Skeletal muscle satellite cell (primary cell): ENCODE data around the gene NEURL1B.

Source experiments
- H3K27me3 ChIP-seq: 2 replicates; pipeline ENCODE4 v1.7.0; 2013; ENCODE audit warnings: low read length; ENCODE audit not compliant: control insufficient read depth, insufficient read depth
- H3K36me3 ChIP-seq: 2 replicates; pipeline ENCODE4 v1.7.0; 2013; ENCODE audit warnings: mild to moderate bottlenecking, control low read depth, low read length; ENCODE audit not compliant: insufficient read depth
- H3K4me1 ChIP-seq: 2 replicates; pipeline ENCODE4 v1.7.0; 2013; ENCODE audit warnings: low read length; ENCODE audit not compliant: control insufficient read depth, insufficient read depth
- H3K4me2 ChIP-seq: 2 replicates; pipeline ENCODE4 v1.7.0; 2013; ENCODE audit warnings: mild to moderate bottlenecking, low read length
- H3K4me3 ChIP-seq: 2 replicates; pipeline ENCODE4 v1.7.0; 2013; ENCODE audit warnings: low read length
- H3K9ac ChIP-seq: 2 replicates; pipeline ENCODE4 v1.7.0; 2013; ENCODE audit warnings: mild to moderate bottlenecking, low read depth, low read length, moderate library complexity
- H3K9me3 ChIP-seq: replicated peaks from 2 replicates; pipeline ENCODE4 v1.7.0; 2013; ENCODE audit warnings: mild to moderate bottlenecking, control low read depth, low read length

The NEURL1B gene

DNA sequence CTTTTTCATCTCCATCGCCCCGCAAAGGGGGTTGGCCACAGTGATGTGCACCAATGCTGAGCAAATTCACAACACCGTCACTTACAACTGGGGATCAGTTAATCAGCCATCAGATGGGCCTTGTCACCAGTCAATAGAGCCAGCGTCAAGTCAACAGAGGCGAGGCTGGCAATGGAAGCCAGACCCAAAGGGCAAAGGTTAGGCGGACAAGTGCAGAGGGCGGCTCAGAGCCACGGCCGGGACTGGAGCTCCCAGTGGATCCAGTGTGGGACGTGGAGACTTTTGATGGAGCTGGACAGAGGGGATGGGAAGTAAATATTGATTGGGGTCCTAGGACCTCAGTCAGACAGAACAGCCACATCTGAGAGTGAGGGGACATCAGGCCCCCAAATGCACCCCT, 84.2 kb downstream of the NEURL1B start:
- Histone ChIP-seq H3K4me3 (no peak overlapping the region), H3K4me1 (no peaks in the 10 kb centered on the region), H3K9ac (no peak overlapping the region)

DNA sequence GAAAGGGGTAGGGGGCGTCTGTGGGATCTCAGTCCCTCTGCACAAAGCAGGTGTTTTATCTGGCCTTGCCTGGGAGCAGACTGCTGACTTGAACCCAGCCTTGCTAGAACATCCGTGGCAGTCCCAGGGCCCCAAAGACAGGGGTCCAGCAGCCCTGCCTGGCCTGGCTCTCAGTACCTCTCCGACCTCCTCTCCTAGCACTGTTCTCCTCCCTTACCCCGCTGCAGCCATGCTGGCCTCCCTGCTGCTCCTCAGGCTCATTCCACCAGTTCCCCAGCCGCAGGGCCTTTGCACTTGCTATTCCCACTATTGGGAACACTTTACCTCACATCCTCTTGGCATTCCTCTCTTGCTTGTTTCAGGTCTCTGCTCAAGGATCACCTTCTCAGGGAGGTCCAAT, 84.7 kb downstream of the NEURL1B start:
- Histone ChIP-seq H3K9ac (no peak overlapping the region), H3K9me3 (no peaks in the 10 kb centered on the region), H3K4me3 (no peak overlapping the region), H3K4me2 (no peak overlapping the region), H3K27me3 (no peaks in the 10 kb centered on the region), H3K36me3 (no peaks in the 10 kb centered on the region), H3K4me1 (no peaks in the 10 kb centered on the region)

More for the DNA sequence above, 84.2 kb downstream of the NEURL1B start:
- Histone ChIP-seq H3K27me3 (no peaks in the 10 kb centered on the region), H3K36me3 (no peaks in the 10 kb centered on the region), H3K9me3 (no peaks in the 10 kb centered on the region), H3K4me2 (no peak overlapping the region)

DNA sequence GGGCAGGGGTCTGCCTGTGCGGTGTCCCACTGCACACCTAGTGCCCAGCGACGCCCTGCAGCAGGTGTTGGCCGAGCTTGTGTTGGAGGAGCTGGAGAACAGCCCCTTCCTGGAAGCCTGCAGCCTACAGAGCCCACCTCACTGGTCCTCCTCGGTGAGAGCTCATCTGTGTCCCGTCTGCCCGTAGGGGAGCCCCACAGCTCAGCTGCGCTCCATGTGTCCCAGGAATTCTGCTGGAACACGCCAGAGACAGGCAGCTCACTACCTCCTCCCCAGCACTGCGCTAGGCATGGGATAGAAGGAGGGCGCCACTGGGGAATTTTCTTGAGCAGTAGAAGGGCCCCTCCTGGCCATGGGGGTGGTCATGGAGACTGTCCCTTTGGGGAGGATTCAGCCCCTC, 85.9 kb downstream of the NEURL1B start:
- Histone ChIP-seq H3K4me1 (no peaks in the 10 kb centered on the region), H3K27me3 (no peaks in the 10 kb centered on the region), H3K9me3 (no peaks in the 10 kb centered on the region), H3K9ac (no peak overlapping the region), H3K4me3 (no peak overlapping the region), H3K4me2 (no peak overlapping the region), H3K36me3 (no peaks in the 10 kb centered on the region)

DNA sequence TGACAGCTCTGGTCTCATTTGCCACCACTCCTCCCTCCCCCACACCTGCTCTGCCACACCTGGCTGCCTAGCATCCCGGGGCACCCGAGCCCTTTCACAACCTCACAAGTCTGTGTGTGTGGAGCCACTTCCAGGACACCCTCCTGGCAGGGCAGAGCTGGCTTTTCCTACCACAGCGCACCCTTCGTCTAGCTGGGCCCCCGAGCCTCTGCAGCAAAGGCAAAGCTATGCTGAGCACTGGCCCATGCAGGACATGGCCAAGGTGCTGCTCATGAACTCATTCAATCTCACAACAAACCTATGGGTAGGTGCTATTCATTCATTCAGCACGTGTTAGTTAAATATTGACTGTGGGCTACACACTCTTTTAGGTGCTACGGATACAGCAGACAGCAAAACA, 86.5 kb downstream of the NEURL1B start:
- Histone ChIP-seq H3K4me2 (no peak overlapping the region), H3K9me3 (no peaks in the 10 kb centered on the region), H3K9ac (no peak overlapping the region), H3K36me3 (no peaks in the 10 kb centered on the region), H3K4me3 (no peak overlapping the region), H3K4me1 (peaks cover 2% of the 10 kb centered on the region), H3K27me3 (no peaks in the 10 kb centered on the region)

DNA sequence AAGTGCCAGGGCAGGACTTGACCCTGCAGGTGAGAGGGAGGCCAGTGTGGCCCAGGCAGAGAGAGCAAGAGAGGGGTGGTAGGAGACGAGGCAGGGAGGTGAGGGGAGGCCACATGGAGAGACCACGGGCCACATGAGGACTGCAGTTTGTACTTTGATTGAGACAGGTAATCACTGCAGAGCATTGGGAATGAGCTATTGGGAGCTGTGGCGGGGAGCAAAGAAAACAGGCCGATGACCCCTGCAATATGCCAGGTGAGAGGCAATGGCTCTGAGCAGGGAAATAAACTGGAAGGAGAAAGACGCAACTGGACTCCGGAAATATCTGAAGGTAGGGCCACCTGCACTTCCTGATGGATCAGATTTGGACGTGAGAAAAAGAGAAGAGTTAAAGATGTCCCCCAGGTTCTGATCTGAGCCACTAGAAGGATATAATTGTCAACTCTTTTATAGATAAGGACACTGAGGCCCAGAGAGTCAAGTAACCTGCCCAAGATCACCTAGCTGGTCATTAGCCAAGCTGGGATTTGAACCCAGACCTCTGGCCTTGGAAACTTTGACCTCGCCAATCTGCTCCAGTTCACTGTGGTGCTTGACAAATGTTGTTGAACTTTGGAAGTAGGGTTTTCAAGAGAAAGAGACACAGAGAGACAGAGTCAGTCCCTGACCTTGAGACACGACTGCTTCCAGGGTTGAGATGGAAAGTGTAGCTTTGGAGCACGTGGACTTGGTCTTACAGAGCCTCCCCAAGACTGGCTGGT, 87.6 kb downstream of the NEURL1B start:
- Histone ChIP-seq H3K36me3 (no peaks in the 10 kb centered on the region), H3K4me2 (no peak overlapping the region), H3K4me1 (peaks cover 13% of the 10 kb centered on the region), H3K9ac (no peak overlapping the region), H3K4me3 (no peak overlapping the region), H3K9me3 (no peaks in the 10 kb centered on the region), H3K27me3 (no peaks in the 10 kb centered on the region)

DNA sequence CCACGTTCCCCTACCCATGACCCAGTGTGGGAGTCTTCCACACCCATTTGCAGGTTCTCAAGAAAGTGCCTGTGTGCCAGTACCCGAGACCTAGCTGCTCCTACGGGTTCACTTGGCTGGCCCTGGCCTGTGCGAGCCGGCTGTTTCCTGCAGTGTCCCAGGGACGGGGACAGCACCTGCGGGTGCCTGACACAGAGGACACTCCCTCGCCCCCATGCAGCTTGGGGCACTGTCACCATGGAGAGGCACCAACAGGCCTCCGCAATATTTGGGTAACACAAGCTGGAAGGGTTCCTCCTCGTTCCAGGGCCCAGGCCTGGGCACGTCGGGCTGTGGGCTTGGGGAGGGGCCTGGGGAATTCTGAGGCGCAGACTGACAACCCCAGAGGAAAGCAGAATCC, 88.5 kb downstream of the NEURL1B start:
- Histone ChIP-seq H3K36me3 (no peaks in the 10 kb centered on the region), H3K4me2 (no peak overlapping the region), H3K4me3 (no peak overlapping the region), H3K9me3 (no peaks in the 10 kb centered on the region), H3K4me1 (peaks cover 20% of the 10 kb centered on the region), H3K27me3 (no peaks in the 10 kb centered on the region), H3K9ac (no peak overlapping the region)

DNA sequence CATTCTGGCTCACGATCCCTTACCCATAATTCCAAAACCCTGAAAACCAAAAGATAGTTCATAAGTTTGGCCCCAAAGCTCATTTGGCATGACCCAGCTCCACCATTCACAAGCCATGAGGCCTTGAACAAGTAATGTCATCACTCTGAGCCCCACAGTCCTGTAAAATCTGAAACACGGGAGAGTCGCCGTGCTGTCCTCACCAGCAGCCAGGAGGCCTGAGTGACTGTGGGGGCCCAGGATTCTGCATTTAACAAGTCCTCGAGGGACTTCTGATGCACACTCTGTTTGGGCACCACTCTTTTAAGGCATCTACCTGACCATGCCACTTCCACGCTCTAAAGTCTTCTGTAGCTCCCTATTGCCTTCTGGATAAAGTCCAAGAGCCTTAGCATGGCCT, 89.2 kb downstream of the NEURL1B start:
- Histone ChIP-seq H3K4me3 (no peak overlapping the region), H3K4me1 (peaks cover 20% of the 10 kb centered on the region), H3K27me3 (no peaks in the 10 kb centered on the region), H3K36me3 (no peaks in the 10 kb centered on the region), H3K9me3 (no peaks in the 10 kb centered on the region), H3K4me2 (no peak overlapping the region), H3K9ac (no peak overlapping the region)

DNA sequence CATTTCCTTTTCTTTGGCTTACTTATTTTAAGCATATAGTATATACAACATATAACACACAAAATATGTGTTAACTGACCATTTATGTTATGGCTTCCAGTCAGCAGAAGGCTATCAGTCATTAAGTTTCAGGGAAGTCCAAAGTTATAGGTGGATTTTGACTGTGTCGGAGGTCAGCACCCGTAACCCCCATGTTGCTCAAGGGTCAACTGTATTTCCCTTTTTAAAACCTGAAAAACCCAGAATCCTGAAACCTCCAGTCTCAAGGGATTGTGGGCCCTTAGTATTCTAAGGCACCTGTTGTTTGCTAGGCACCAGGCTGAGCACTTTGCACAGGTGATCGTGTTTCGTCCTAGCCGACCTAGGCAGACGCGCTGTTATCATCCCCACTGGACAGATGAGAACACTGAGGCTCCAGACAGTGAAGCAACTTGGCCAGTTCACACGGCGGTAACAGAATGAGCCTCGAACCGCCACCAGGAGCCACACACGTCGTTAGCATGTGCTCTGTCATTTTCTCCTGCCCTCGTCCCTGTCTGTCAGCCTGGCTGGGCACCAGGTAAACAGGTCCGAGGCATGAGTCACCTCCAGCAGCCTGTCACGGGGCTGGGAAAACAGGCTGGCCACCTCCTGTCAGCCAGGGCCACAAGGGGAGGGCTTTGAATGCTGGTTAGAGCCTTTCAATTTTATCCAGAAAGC, 90.1 kb downstream of the NEURL1B start:
- H3K36me3 ChIP-seq, result no peaks in the 10 kb centered on the region
- peaks cover 25% of the 10 kb centered on the region for H3K4me1 ChIP-seq
- no peak overlapping the region for H3K4me2 ChIP-seq
- H3K4me3 ChIP-seq, result no peak overlapping the region
- H3K9ac ChIP-seq, result no peak overlapping the region
- H3K9me3 ChIP-seq, result no peaks in the 10 kb centered on the region
- no peaks in the 10 kb centered on the region for H3K27me3 ChIP-seq

DNA sequence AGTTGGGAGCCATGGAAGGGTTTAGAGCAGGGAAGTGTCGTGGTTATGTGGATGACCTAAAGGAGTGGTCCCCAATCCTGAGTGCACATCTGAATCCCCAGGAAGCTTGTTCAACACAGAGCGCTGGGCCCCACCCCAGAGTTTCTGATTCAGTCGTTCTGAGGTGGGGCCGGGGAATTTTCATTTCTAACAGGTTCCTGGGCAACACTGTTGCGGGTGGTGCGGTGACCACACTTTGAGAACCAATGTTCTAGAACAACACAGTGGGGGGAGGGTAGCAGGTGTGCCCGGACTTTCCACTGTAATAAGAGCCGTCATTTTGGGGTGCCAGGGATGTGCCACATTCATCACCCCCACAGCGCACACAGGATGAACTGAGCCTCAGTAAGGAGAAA, 90.6 kb downstream of the NEURL1B start:
- H3K4me2 ChIP-seq, result no peak overlapping the region
- no peaks in the 10 kb centered on the region for H3K27me3 ChIP-seq
- H3K4me1 ChIP-seq, result peaks cover 30% of the 10 kb centered on the region
- H3K36me3 ChIP-seq, result no peaks in the 10 kb centered on the region
- no peaks in the 10 kb centered on the region for H3K9me3 ChIP-seq
- H3K9ac ChIP-seq, result no peak overlapping the region
- H3K4me3 ChIP-seq, result no peak overlapping the region

DNA sequence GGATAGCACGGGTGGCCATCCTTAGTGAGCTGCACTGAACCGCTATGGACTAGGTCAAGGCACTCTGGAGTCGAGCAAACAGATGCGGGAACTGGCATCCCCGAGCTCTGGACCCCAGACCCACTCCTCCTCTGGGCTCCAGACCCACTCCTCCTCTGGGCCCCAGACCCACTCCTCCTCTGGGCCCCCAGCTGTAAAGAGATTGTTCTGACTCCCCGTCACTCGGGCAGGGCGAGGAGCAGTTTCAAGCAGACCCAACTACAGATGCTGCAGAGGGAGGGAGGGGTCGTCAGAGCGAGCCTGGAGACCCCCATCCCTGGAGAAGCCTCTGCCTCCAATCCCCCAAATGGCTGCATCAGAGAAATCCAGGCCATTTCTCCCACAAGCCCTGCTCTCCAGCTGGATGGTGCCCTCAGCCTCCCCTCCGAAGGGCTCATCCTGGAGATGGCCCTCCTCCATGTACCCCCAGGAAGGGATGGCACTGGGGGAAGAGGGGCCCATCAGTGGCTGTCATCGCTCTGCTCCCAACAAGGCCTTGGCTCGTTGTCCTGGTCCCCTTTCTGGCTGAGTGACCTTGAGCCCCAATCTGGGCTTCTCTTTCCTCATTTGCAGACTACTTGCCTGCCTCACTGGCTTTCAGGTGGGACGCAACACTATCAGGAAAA, 91.3 kb downstream of the NEURL1B start:
- Histone ChIP-seq H3K4me2 (no peak overlapping the region), H3K27me3 (no peaks in the 10 kb centered on the region), H3K4me1 (peaks cover 36% of the 10 kb centered on the region), H3K36me3 (no peaks in the 10 kb centered on the region), H3K9ac (peak overlapping the region; percentile 87), H3K4me3 (no peak overlapping the region), H3K9me3 (no peaks in the 10 kb centered on the region)

DNA sequence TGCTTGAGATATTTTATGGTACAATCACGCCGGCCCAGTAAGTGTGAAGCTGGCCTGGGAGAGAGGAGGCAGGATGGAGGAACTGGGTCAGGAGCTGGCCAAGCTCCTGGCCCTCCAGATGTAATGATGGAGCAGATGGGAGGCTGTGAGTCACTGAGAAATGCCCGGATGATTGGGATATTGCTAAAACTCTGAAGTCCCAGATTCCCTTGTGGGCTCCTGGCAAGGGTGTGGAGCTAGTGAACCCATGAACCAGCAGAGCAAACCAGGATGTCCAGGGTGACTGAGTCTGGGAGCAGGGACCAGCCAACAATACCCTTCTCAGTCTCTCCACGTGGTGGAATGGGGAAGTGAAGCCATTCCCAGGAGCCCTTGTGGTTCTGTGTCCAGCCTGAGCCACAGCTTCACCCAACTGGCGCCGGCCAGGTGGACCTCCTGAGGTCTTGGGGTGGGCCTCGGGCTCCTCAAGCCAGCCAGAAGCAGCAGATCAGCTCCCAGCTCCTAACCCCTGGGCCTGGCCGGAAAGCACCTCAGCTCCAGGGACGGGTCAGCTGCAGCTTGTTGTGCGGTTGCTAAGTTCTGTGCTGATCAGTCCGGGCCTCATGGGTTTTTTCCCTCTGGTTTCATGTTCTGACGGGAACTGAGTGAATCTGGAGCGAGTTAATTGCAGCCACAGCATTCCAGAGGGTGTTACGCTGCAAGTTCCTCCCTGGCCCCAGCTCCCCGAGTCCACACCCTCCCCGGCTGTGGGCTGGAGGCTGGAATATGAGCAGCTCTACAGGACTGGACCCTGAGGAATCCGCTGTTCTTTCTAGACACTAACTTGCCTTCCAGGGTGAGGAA, 92.3 kb downstream of the NEURL1B start:
- peaks cover 36% of the 10 kb centered on the region for H3K4me1 ChIP-seq
- peak overlapping the region; percentile 87 for H3K9ac ChIP-seq
- H3K27me3 ChIP-seq, result no peaks in the 10 kb centered on the region
- no peaks in the 10 kb centered on the region for H3K36me3 ChIP-seq
- H3K4me3 ChIP-seq, result peak overlapping the region; percentile 43
- H3K9me3 ChIP-seq, result no peaks in the 10 kb centered on the region
- H3K4me2 ChIP-seq, result peak overlapping the region; percentile 63
